Stimulated activated CD4-positive, alpha-beta T cell treated with anti-CD3 and anti-CD28 coated beads, Interleukin-15, amount 100 ng/mL, for 48 hours (primary cell): ENCODE results near the gene FHIT.
"Not testable (repeated sequence)": the region's sequence is repeated elsewhere in the genome, so short reads cannot be mapped to it uniquely, and the experiment has no call there.

Source experiments
- DNase-seq, 2 donors: peaks; one replicate each; pipeline ENCODE4 v3.0.0-alpha.2; 2020; ENCODE audit warnings: low read depth in 2 of 2

The FHIT gene

DNA sequence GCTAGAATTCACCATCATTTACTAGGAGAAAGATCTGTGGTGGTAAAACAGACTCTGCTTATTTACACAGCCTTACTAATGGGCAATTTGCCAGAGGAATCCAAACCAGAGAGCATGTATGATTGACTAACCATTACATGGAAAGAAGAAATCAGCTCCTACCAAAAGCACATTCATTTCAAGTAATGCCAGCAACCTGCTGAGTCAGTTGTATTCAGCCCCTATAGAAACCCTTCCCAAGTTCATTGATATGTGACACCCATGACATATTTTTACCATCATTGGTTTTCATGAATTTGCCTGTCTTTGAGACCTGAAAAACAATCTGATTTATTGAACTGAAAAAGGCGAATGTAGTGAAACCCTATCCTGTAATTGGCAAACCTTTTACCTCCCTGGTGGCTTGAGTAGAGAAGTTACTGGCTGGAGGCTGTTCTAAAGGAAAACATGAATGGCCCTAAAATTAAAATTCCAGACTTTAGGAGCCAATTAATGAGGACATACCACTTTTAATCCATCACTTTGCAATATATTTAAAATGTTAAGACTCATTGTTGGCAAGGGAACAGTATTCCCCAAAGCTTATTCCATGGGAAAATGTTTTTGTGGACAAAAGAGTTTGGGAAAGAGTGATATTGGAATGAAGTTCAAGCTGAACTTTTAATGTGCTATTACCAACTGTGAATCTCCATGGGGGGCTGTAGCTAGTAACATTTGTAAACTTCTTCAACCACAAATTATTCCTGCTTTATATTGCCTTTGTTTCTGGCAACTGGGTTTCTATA lies 542.9 kb downstream of the FHIT start:
- DNase-seq: no peak

DNA sequence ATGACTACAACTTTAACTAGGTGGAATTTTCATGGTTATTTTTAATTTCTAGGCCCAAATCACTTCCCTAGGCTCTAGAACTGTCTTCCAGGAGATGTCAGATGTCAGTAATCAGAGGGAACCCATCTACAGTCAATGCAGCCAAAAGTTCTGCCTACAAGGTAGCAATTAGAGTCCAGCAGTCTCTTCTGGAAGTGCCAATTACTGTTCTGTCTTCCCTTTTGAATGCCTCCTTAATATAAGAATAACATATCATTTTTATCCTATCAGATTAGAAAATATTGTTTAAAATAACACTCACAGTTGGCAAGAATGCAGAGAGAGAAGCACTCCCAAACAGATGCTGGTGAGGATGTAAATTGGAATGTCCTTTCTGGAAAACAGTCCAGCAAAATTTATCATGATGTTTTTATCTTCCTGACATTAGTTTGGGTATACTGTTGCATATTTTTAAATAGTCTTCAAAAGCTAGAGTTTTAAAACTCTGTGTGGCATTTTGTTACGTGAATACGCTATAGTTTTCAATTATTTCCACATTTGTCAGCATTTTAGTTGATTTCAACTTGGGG lies 543.7 kb downstream of the FHIT start:
- no peak for DNase-seq

DNA sequence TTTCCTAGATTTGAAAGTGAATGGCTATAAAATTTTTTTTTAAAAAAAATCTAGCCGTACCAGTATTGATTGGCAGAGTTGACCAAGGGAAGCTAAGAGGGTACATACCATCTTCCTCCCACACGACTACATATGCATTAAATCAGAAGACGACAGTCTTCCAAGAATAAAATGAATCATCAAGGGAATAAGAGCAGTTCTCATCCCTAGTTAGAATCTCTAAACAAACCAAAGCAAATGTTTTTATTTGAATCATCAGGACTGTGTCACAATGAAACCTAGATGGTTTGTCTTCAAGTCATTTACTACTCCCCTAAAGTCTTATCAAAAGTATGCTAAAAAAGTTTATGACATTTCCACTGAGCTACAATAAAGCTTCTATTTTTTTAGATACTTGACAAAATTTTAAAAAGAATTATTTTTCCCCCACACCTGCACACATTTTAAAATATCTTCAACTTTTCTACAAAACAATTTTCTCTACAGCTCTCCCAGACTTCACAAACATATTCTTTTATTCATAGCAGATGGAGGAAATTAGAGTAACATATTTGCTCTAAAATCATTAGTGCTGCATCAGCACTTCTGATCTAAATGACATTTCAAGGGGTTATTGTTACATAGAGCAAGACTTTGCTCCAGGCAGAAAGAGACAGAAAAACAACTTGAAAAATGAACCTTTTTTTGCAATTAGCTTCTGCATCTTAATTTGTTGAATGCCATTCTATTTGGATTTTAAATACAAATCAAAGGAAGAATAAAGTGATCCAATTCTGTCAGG lies 547.1 kb downstream of the FHIT start:
- DNase-seq: no peak

DNA sequence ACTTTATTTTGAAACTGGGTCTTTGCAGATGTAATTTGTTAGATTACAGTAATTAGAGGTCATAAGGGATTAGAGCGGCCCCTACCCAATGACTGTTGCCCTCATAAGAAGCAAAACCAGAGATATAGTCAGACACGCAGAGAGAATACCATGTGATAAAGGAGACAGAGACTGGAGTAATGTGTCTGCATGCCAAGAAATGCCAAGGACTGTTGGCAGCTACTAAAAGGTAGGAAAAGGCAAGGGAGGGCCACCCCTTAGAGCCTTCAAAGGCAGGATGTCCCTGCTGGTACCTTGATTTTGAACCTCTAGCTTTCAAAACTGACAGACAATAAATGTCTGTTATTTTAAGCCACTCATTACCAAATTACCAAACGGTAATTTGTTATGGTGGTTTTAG lies 548.2 kb downstream of the FHIT start:
- no peak for DNase-seq

DNA sequence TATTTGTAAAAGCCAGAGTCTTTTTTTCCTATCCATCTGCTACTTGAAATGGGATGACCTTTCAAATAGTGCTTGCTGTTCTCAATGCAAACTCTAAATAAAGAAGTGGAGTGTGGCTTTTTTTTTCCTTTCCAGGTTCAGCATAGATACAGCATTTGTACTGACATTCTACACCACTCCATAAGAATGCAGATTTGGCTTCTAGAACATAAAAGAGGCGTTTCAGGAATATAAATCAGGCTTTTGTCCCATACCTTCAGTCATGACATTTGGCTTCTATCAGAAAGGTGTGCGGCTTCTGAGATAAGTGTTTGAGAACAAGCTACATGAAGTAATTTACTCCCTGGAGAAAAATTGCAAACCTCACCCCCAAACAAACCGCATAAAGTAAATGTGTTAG lies 553.1 kb downstream of the FHIT start:
- DNase-seq: no peak

DNA sequence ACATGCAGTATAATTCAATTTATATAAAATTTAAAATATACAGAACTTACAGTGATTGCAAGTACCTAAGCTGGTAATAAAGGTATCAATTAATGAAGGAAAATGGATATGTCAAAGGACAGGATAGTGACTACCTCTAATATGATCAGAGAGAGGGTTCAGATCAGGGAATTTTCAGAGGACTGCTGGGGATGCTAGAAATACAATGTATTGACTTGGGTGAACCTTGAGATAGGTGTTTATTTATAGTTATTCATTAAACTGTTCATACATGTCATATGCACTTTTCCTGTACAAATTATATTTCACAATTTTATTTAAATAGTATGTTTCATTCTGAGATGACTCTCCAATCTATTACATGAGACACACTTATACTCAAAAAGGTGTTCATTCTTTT lies 554.1 kb downstream of the FHIT start:
- no peak for DNase-seq

DNA sequence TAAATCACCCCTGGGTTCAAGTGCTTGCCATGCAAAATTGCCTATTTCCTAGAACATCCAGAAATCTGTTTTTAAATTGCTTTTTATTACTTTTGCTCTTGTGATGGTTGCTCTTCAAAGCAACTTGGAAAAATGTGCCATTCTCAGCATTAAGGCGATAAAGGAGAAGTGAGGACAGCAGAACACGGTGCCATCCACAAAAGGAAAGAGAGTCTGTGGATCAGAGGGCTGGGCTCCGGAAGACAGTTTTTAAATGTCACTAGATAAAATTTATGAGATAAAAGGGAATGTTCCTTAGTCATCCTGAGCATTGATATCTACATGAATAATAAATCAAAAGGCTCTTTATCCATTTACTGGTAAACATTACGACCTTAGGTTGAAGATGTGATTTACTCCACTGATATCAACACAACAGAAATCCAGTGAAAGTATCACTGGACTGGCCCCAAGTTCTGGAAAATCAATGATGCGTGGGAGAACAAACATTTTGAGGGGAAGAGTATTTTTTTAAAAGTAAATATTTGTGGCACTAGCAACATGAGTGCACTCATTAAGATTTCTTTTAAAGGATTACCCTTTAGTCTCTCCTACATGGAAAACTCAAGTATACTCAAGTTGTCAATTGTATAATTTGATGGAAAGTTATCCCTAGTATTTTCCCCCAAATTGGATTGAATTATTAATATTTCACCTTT lies 554.7 kb downstream of the FHIT start:
- no peak for DNase-seq

DNA sequence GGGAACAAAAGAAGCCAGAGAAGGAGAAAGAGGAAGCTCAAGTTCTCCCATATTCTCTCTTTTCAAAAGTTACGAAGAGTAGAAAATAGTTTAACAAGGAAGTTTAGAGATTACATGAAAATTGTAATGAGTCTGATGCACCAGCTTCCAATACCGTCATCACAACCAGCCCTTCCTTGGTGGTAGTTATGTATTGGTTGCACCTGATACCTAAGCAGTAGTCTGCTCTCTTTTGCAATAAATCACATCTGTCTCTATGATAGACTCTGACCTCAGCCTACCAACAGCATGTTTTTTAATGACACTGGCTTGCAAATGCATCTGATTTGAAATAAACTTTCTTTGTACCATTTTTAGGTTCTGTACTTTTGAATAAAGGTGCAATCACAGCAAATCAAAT lies 575.8 kb downstream of the FHIT start:
- no peak for DNase-seq

DNA sequence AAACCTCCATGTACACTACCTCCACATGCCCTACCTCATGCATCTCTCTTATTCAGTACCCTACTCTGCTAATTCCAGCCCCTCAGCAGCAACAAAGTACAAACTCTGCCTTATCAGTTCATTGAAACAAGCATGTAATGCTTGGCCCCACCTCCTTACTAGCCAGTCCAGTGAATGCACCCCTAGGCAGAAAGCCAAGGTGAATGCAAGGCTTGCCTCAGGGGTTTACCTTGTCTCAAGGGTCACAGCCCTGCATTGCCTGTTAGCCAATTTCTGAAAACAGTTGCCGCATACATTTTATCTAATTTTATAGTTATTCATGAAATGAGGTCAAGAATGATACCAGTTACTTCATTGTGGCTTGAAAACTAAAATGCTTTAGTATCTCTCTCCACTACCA lies 576.4 kb downstream of the FHIT start:
- DNase-seq: no peak

DNA sequence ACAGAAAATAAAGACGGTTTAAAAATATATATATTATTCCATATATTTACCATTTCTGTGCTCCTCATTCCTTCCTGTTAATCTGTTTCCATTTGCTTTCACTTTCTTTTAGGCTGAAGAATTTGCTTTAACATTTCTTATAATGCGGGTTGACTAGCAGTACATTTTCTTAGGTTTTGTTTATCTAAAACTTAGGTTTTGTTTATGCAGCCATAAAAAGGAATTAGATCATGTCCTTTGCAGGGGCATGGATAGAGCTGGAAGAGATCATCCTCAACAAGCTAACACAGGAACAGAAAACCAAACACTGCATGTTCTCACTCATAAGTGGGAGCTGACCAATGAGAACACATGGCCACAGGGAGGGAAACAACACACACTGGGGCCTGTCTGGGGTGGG lies 578.1 kb downstream of the FHIT start:
- no peak for DNase-seq

DNA sequence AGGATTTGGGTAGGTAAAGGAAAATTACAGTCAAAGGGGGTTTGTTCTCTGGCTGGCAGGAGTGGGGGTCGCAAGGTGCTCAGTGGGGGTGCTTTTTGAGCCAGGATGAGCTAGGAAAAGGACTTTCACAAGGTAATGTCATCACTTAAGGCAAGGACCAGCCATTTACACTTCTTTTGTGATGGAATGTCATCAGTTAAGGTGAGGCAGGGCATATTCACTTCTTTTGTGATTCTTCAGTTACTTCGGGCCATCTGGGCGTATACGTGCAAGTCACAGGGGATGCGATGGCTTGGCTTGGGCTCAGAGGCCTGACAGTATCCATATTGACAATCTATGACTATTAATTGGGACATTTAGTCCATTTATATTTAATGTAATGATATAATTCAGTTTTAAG lies 578.9 kb downstream of the FHIT start:
- DNase-seq: not testable (repeated sequence)

DNA sequence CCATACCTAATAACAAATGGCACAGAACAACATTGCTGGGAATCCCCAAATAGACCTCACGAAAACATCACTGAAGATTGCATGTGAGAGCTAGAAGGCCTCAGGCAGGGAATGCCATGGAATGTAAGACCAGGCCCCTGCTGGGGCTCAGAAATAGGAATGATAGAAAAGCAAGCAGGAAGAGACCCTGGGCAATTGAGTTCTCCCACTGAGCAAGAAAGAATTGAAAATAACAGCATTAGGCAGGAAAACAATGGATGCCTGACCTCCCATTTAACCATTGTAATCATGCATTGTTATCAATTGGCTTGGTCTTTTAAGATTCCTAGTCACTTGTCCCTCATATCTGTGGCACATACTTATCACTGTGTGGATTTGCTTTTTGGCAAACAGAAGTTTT lies 581.6 kb downstream of the FHIT start:
- no peak for DNase-seq

DNA sequence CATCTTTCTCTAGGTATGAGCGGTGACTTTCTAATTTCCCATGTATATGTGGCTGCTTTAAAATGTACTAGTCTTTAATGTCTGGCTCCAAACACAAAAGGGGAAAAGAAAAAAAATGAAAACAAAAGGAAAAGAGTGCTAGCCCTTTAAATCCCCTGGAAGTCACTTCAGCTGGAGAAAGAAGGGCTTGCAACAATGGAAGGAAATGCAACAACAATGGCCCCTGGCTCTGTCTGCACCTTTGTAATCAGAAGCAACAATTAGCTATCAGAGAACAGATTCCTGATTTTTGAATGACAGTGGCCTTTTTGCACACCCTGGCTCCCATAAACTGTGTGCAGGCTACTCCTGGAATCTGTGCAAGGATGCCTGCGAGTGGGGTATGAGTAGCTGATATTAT lies 591.2 kb downstream of the FHIT start:
- no peak for DNase-seq

DNA sequence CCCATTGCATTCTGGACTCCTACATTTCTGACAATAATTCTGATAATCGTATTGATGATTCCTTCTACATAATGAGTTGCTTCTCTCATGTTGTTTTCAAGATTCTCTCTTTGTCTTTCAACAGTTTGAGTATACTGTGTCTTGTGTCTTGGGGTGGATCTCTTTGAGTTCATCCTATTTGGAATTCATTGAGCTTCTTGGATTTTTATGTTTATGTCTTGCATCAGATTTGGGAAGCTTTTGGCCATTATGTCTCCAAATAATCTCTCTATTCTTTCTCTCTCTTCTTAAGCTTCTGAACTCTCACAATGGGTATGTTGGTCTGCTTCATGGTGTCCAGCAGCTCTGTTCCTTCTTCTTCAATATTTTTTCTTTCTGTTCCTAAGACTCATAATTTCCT lies 592.2 kb downstream of the FHIT start:
- DNase-seq: no peak

DNA sequence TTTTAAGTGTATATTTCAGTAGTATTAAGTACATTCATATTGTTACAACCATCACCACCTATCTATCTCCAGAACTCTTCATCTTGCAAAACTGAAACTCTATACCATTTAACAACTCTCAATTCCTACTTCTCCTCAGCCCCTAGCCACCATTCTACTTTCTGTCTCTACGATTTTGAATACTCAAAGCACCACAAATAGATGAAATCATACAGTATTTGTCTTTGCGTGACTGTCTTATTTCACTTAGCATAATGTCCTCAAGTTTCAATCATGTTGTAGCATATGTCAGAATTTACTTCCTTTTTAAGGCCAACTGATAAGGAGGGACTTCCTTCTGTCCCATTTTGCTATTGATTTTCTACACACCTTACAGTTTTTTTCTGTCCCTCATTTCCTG lies 593.3 kb downstream of the FHIT start:
- DNase-seq: no peak

DNA sequence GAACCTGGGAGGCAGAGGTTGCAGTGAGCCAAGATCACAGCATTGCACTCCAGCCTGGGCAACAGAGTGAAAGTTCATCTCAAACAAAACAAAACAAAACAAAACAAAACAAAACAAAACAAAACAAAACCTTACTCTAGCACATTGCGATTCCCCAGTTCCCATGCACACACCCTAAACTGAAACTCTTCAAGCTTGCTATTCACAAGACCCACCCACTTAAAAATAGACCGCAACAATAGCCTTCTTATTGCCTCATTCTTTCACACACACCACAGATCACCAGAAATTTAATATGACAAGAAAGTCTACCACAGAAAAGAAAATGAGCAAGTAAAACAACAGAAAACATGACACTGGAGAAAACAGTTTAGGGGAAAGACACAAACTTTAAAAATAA lies 598.4 kb downstream of the FHIT start:
- DNase-seq: no peak

DNA sequence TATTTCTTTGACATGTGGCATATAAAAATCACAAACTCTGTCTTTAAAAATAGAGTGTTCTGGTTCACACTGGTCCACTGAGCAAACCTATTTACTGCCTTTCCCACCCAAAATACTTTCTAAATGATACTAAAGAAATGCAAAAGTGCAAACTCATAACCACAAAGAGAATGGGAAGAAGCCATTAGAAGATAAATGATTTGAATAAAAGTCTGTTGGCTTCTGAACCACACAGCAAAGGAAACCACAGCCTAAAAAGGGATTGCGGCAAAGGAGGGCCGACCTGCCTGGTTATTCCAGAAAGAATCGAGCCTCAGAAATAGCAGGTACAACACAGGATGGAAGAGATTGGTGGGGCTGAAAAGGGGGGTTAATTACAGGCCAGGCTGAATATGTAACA lies 599.5 kb downstream of the FHIT start:
- DNase-seq: no peak

DNA sequence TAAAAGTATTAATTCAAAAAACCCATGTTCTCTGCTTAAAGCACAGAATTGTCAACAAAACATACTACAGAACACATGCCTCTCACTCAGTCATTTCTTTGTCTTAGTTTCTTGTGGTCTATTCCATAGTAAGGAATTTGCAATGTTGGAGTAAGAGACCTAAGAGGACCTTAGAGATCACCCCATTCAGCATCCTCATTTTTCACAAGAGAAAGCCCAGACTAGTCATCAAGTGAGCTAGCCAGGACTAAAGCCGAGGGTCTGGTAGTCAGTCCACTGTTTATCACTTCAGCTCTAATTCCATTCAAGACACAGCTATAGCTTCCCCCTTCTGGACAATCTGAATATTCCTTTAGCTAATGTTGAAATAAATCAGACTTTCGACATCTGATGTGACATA lies 601.1 kb downstream of the FHIT start:
- DNase-seq: no peak

DNA sequence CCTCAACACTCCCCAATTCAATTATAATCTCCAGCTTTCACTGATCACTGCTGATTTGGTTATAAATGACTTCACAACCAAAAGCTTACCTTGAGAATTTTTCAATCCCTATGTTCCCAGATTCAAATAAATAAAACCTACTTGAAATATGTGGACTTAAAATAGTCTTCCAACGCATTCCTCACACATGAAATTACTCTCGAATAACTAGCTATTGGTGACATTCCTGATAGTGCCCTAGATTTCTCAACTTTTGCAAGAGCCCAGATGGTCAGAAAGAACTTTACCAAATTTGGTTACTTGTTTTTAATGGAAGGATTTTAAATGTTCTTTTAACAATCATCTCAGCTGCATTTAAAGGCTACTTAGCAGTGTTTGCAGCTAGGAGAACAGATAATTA lies 605.5 kb downstream of the FHIT start:
- no peak for DNase-seq

DNA sequence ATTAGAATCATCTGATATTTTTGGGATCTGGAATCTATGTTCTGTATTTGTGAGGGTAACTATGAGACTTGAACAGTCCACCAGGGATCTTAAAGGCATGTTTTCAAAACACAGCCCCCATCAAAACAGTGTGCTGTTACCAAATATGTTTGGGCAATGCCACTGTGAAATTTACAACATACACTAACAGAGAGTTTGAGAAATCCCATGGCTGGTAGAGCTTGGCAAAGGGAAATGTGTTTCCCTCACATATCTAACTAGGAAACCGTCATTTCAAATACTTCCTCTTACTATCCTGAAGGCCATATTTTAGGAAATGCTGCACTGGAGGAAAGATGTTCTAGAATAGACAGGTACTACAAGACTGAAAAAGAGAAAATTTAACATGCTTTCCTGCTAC lies 607.4 kb downstream of the FHIT start:
- DNase-seq: no peak

DNA sequence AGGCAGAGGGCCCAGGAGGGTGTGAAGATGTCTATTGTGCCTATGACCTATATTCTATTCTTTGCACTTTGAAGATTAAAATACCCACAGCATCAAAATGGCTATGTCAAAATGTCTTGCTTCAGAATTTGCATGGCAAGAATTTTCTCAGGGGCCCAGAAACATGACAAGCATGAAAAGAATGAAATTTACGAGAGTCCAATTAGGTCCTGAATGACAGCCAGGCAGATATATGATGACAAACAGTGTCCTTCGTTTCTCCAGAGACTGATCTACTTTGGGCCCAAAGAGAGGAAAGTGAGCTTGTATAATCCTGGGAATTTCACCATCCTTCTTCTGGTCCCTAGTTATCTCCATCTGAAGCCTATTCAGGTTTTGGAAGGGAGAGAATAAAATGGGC lies 609.9 kb downstream of the FHIT start:
- no peak for DNase-seq

DNA sequence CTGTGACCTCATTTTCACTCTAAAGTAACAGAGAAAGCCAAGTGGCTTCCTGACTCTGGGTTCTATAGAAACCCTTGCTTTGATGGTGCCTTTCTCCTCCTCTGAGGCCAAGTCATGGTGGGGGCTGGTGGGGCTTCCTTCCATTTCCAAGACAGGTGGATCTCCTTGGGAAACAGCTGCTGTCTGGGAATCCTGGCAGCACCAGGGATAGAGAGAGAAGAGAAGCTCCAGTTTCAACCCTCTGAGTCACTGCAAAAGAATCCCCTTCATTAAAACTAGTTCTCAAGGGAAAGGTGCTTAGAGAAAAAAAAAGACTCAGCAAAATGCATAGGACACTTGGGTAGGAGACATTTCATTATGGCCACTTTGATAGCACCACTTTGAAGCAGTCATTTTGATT lies 614.4 kb downstream of the FHIT start:
- no peak for DNase-seq

DNA sequence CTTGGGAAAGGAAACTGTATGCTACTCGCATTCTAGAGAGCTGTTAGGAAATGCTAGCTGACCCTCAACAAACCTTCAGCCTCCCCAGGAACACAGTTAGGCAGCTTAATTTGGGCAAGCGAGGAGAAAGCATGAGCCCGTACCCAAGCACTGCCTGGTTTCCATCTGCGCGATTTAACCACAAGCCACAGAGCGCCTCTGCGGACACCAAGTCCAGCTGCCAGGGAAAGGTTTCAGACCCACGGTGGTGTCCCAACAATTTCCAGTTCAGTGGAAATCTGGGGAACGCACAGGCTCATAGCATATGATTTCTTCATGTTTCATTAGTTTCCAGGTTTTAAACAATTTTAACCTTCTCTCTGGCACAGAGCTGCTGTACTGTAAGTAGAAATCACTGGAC lies 617.6 kb downstream of the FHIT start:
- no peak for DNase-seq
